GM21526 (cell line): ENCODE measurements around the gene SCRN3.

Experiments used
- ATAC-seq: cut with Tn5 transposase; IDR thresholded peaks from one replicate; pipeline ENCODE4 v1.9.1; 2021; ENCODE audit warnings: moderate library complexity; ENCODE audit not compliant: unreplicated experiment, low FRiP score

Gene SCRN3

GRCh38 chr2:174477759-174478158, 82.2 kb downstream of the SCRN3 start:
- no peak for ATAC-seq
